ENCODE results near the gene LRP1B.

Gene LRP1B

GRCh38 chr2:141590620-141591019, 540.2 kb downstream of the LRP1B start:
- no peak overlapping the region for H3K9ac ChIP-seq (ENCODE audit: low read depth, low read length)
- no peaks in the 10 kb centered on the region for H3K36me3 ChIP-seq (ENCODE audit: insufficient read depth, low read length)
- H3K9me3 ChIP-seq (ENCODE audit: insufficient read depth, low read depth, low read length) = peaks cover 23% of the 10 kb centered on the region
- no peak overlapping the region for H3K4me3 ChIP-seq (ENCODE audit: low read length)
- no peaks in the 10 kb centered on the region for H3K4me1 ChIP-seq (ENCODE audit: insufficient read depth, low read length)
- H3K27ac ChIP-seq (ENCODE audit: low read depth, low read length) = no peak overlapping the region
- 91% methylated on average over 5 of the region's 5 CpGs for WGBS
- H3K27me3 ChIP-seq (ENCODE audit: insufficient read depth, low read length) = no peaks in the 10 kb centered on the region

GRCh38 chr2:141589314-141589713, 541.5 kb downstream of the LRP1B start:
- H3K27ac ChIP-seq (ENCODE audit: low read depth, low read length) = no peak overlapping the region
- H3K36me3 ChIP-seq (ENCODE audit: insufficient read depth, low read length) = no peaks in the 10 kb centered on the region
- H3K27me3 ChIP-seq (ENCODE audit: insufficient read depth, low read length) = no peaks in the 10 kb centered on the region

GRCh38 chr2:141586985-141587384, 543.8 kb downstream of the LRP1B start:
- Histone ChIP-seq H3K27me3 (ENCODE audit: insufficient read depth, low read length) (no peaks in the 10 kb centered on the region), H3K36me3 (ENCODE audit: insufficient read depth, low read length) (no peaks in the 10 kb centered on the region), H3K27ac (ENCODE audit: low read depth, low read length) (no peak overlapping the region), H3K4me1 (ENCODE audit: insufficient read depth, low read length) (no peaks in the 10 kb centered on the region), H3K9me3 (ENCODE audit: insufficient read depth, low read depth, low read length) (no peaks in the 10 kb centered on the region), H3K9ac (ENCODE audit: low read depth, low read length) (no peak overlapping the region), H3K4me3 (ENCODE audit: low read length) (no peak overlapping the region)
- no CpG with 5 or more reads among the region's 1 CpG for WGBS

More at GRCh38 chr2:141589314-141589713, 541.5 kb downstream of the LRP1B start:
- WGBS = 95% methylated on average over 5 of the region's 7 CpGs
- Histone ChIP-seq H3K4me3 (ENCODE audit: low read length) (no peak overlapping the region), H3K9me3 (ENCODE audit: insufficient read depth, low read depth, low read length) (peaks cover 18% of the 10 kb centered on the region), H3K9ac (ENCODE audit: low read depth, low read length) (no peak overlapping the region), H3K4me1 (ENCODE audit: insufficient read depth, low read length) (no peaks in the 10 kb centered on the region)

- Histone ChIP-seq H3K9me3 (ENCODE audit: insufficient read depth, low read depth, low read length) (no peaks in the 10 kb centered on the region), H3K36me3 (ENCODE audit: insufficient read depth, low read length) (no peaks in the 10 kb centered on the region), H3K4me3 (ENCODE audit: low read length) (no peak overlapping the region), H3K9ac (ENCODE audit: low read depth, low read length) (no peak overlapping the region), H3K27me3 (ENCODE audit: insufficient read depth, low read length) (no peaks in the 10 kb centered on the region), H3K4me1 (ENCODE audit: insufficient read depth, low read length) (peaks cover 8% of the 10 kb centered on the region), H3K27ac (ENCODE audit: low read depth, low read length) (no peak overlapping the region)
- 95% methylated on average over 3 of the region's 3 CpGs for WGBS
These were observed 548.6 kb downstream of the LRP1B start for GRCh38 chr2:141582213-141582612.

- no peaks in the 10 kb centered on the region for H3K36me3 ChIP-seq (ENCODE audit: insufficient read depth, low read length)
- H3K27me3 ChIP-seq (ENCODE audit: insufficient read depth, low read length) = no peaks in the 10 kb centered on the region
- no peak overlapping the region for H3K4me3 ChIP-seq (ENCODE audit: low read length)
- no peak overlapping the region for H3K27ac ChIP-seq (ENCODE audit: low read depth, low read length)
- WGBS = 92% methylated on average over 5 of the region's 5 CpGs
- H3K4me1 ChIP-seq (ENCODE audit: insufficient read depth, low read length) = peaks cover 8% of the 10 kb centered on the region
- H3K9me3 ChIP-seq (ENCODE audit: insufficient read depth, low read depth, low read length) = no peaks in the 10 kb centered on the region
- H3K9ac ChIP-seq (ENCODE audit: low read depth, low read length) = no peak overlapping the region
These were observed 551.7 kb downstream of the LRP1B start for GRCh38 chr2:141579071-141579470.

GRCh38 chr2:141570474-141571131, 560.2 kb downstream of the LRP1B start:
- 74% methylated on average over 10 of the region's 10 CpGs for WGBS

GRCh38 chr2:141569941-141570340, 560.9 kb downstream of the LRP1B start:
- no peak overlapping the region for H3K4me3 ChIP-seq (ENCODE audit: low read length)
- no peaks in the 10 kb centered on the region for H3K27me3 ChIP-seq (ENCODE audit: insufficient read depth, low read length)
- no peak overlapping the region for H3K27ac ChIP-seq (ENCODE audit: low read depth, low read length)
- WGBS = 93% methylated on average over 3 of the region's 4 CpGs
- H3K4me1 ChIP-seq (ENCODE audit: insufficient read depth, low read length) = peaks cover 12% of the 10 kb centered on the region; the same call in 1 of the 2 replicates
- H3K9ac ChIP-seq (ENCODE audit: low read depth, low read length) = no peak overlapping the region
- H3K9me3 ChIP-seq (ENCODE audit: insufficient read depth, low read depth, low read length) = no peaks in the 10 kb centered on the region
- H3K36me3 ChIP-seq (ENCODE audit: insufficient read depth, low read length) = no peaks in the 10 kb centered on the region

More at GRCh38 chr2:141570474-141571131, 560.2 kb downstream of the LRP1B start:
- Histone ChIP-seq H3K9ac (ENCODE audit: low read depth, low read length) (no peak overlapping the region), H3K4me3 (ENCODE audit: low read length) (no peak overlapping the region), H3K4me1 (ENCODE audit: insufficient read depth, low read length) (peaks cover 7% of the 10 kb centered on the region; the same call in 1 of the 2 replicates), H3K27me3 (ENCODE audit: insufficient read depth, low read length) (no peaks in the 10 kb centered on the region), H3K27ac (ENCODE audit: low read depth, low read length) (no peak overlapping the region), H3K36me3 (ENCODE audit: insufficient read depth, low read length) (no peaks in the 10 kb centered on the region), H3K9me3 (ENCODE audit: insufficient read depth, low read depth, low read length) (no peaks in the 10 kb centered on the region)

GRCh38 chr2:141565597-141565996, 565.2 kb downstream of the LRP1B start:
- Histone ChIP-seq H3K4me3 (ENCODE audit: low read length) (no peak overlapping the region), H3K27me3 (ENCODE audit: insufficient read depth, low read length) (no peaks in the 10 kb centered on the region), H3K9ac (ENCODE audit: low read depth, low read length) (no peak overlapping the region), H3K27ac (ENCODE audit: low read depth, low read length) (no peak overlapping the region), H3K4me1 (ENCODE audit: insufficient read depth, low read length) (peaks cover 20% of the 10 kb centered on the region; the same call in 1 of the 2 replicates), H3K36me3 (ENCODE audit: insufficient read depth, low read length) (no peaks in the 10 kb centered on the region), H3K9me3 (ENCODE audit: insufficient read depth, low read depth, low read length) (no peaks in the 10 kb centered on the region)
- no CpG with 5 or more reads among the region's 3 CpGs for WGBS

- H3K4me1 ChIP-seq (ENCODE audit: insufficient read depth, low read length) = peaks cover 13% of the 10 kb centered on the region; the same call in 1 of the 2 replicates
- no peaks in the 10 kb centered on the region for H3K9me3 ChIP-seq (ENCODE audit: insufficient read depth, low read depth, low read length)
- H3K4me3 ChIP-seq (ENCODE audit: low read length) = no peak overlapping the region
- H3K36me3 ChIP-seq (ENCODE audit: insufficient read depth, low read length) = no peaks in the 10 kb centered on the region
- no peak overlapping the region for H3K27ac ChIP-seq (ENCODE audit: low read depth, low read length)
- H3K27me3 ChIP-seq (ENCODE audit: insufficient read depth, low read length) = no peaks in the 10 kb centered on the region
- H3K9ac ChIP-seq (ENCODE audit: low read depth, low read length) = no peak overlapping the region
- no CpG with 5 or more reads among the region's 1 CpG for WGBS
These were observed 570.1 kb downstream of the LRP1B start for GRCh38 chr2:141560723-141561122.

GRCh38 chr2:141557329-141558095, 573.3 kb downstream of the LRP1B start:
- Histone ChIP-seq H3K4me1 (ENCODE audit: insufficient read depth, low read length) (0 out of 2 replicates have a peak, but pooled peaks cover 3% of the 10 kb centered on the region), H3K27me3 (ENCODE audit: insufficient read depth, low read length) (no peaks in the 10 kb centered on the region), H3K9ac (ENCODE audit: low read depth, low read length) (no peak overlapping the region), H3K36me3 (ENCODE audit: insufficient read depth, low read length) (no peaks in the 10 kb centered on the region), H3K4me3 (ENCODE audit: low read length) (no peak overlapping the region), H3K27ac (ENCODE audit: low read depth, low read length) (no peak overlapping the region), H3K9me3 (ENCODE audit: insufficient read depth, low read depth, low read length) (no peaks in the 10 kb centered on the region)
- 84% methylated on average over 4 of the region's 4 CpGs for WGBS

GRCh38 chr2:141555876-141556470, 574.8 kb downstream of the LRP1B start:
- Histone ChIP-seq H3K27ac (ENCODE audit: low read depth, low read length) (no peak overlapping the region), H3K4me3 (ENCODE audit: low read length) (no peak overlapping the region), H3K9me3 (ENCODE audit: insufficient read depth, low read depth, low read length) (no peaks in the 10 kb centered on the region), H3K36me3 (ENCODE audit: insufficient read depth, low read length) (no peaks in the 10 kb centered on the region), H3K27me3 (ENCODE audit: insufficient read depth, low read length) (no peaks in the 10 kb centered on the region), H3K4me1 (ENCODE audit: insufficient read depth, low read length) (0 out of 2 replicates have a peak, but pooled peaks cover 3% of the 10 kb centered on the region), H3K9ac (ENCODE audit: low read depth, low read length) (no peak overlapping the region)
- 95% methylated on average over 3 of the region's 5 CpGs for WGBS

Measured in HUES64 (cell line).